GM18861 (cell line): ENCODE measurements around the gene PAQR6.
A peak's percentile ranks its signal among the peaks of the same experiment; 100 is the strongest.

Experiments
- ATAC-seq: cut with Tn5 transposase; IDR thresholded peaks from one replicate; pipeline ENCODE4 v1.9.1; 2021; ENCODE audit not compliant: unreplicated experiment

The PAQR6 gene

DNA sequence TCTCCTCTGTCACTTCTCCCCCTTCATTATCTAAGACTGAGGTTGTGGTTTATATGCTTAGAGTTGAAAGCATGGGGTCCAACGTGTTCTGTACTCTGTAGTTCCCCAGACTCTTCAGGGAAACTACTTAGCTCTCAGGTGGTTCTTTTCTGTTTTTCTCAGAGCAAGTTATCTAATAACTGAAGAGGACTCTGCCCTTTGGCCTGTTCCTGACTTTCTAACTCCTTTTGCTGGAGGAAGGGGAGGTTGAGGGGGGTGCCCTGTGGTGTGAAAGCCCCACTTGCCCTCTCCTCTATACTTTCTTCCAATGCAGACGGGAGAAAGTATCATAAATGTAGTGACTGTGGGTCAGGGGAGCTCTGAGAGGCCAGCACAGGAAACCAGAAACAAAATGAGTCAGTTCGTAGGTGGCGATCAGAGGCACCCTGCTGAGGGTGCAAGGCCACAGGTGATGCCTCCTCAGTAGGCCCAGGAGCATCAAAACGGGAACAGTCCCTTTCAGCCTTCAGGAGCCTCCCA, 49.0 kb downstream of the PAQR6 start:
- ATAC-seq, result no peak

DNA sequence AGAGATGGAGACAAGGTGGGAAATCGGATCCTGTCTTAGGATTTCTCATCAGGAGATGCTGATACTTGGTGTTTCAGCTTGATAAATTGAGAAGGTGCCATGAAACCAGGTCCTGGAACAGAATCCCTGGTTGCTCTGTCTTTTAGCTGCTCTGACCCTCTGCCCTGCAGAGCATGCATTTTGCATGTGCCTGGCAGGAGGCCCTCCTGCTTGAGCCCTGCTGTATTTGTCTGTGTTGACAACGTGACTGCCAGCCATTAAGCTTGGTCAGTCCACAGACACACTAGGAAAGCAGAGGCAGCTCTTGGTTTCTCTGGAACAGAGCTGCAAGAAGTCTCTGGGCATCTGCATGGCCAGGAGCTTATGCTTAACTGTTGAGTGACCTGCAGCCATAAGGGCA, 51.4 kb downstream of the PAQR6 start:
- no peak for ATAC-seq

DNA sequence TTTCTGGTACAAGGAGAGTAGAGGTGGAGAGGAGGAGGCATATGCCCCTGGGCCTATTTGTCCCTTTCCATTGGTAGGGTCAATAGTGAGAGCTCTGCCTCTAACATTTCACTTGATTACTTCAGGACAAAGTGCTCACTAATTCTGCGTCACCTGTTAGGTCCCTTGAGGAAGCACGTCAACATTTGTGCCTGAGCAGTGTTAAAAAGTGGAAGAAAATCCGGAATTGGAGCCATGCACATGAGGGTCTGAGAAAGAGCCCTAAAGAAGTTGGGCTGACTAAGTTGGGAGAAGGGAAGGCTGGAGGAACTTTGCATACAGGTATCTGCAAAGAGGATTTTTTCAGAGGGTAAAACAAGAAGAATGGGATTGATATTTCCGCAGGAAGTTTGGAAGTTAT, 52.0 kb downstream of the PAQR6 start:
- no peak for ATAC-seq

GRCh38 chr1:156194300-156194652, 53.6 kb downstream of the PAQR6 start:
- no peak for ATAC-seq

GRCh38 chr1:156193488-156194299, 54.2 kb downstream of the PAQR6 start, which contains the start of gene SLC25A44:
Gene SLC25A44, plus strand, starts transcription at chr1:156194104. Its CDS starts 5,744 bp downstream, at chr1:156199848.
- ATAC-seq, result peak; percentile 92
